Measurements from ENCODE around the gene FCRL6. TPM values are rescaled to one million over a fixed set of nuclear protein-coding genes. Genes with fewer than 3 reads are reported as not detected.

Gene FCRL6
- total and polyA plus RNA-seq, 2 of the 13 experiments (the other 11 are each of a cell fraction or from before 2014, with no cell fraction given): not detected

DNA sequence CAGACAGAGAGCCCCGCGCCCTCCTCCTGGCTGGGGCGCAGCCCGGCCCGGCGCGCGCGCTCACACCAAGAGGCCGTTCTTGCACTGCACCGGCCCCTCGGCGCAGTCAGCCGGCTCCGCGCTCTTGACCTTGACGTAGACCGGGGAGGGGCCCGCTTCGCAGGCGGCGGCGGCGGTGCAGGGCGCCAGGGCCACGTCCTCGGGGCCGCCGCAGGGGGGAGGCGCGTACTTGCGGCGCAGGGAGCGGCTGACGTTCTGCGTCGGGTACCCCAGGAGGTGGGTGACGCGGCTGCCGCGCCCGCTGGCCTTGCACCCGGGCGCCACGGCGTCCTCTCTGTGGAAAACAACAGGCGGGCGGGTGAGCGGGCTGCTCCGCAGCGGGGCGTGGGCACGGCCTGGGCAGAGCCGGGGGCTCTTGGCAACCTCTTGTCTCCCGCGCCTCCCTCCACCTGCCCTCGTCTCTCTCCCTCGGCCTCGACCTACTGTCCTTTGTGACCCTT is 52.6 kb downstream of the FCRL6 start (continued):
- TF ChIP-seq, protein P1, sequence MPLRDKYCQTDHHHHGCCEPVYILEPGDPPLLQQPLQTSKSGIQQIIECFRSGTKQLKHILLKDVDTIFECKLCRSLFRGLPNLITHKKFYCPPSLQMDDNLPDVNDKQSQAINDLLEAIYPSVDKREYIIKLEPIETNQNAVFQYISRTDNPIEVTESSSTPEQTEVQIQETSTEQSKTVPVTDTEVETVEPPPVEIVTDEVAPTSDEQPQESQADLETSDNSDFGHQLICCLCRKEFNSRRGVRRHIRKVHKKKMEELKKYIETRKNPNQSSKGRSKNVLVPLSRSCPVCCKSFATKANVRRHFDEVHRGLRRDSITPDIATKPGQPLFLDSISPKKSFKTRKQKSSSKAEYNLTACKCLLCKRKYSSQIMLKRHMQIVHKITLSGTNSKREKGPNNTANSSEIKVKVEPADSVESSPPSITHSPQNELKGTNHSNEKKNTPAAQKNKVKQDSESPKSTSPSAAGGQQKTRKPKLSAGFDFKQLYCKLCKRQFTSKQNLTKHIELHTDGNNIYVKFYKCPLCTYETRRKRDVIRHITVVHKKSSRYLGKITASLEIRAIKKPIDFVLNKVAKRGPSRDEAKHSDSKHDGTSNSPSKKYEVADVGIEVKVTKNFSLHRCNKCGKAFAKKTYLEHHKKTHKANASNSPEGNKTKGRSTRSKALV (CRISPR knock-in tag; IDR thresholded peaks at IDR 0.05): peak; percentile 80; the same call in 1 of the 2 replicates
- TF ChIP-seq MLLT10 (CRISPR knock-in tag; IDR thresholded peaks at IDR 0.05): no peak
- no peak for TF ChIP-seq SP4 (CRISPR knock-in tag; IDR thresholded peaks at IDR 0.05)
- TF ChIP-seq ZBTB14 (CRISPR knock-in tag; IDR thresholded peaks at IDR 0.05): 0 out of 2 replicates have a peak, but pooled peaks have one; percentile 21
- no peak for TF ChIP-seq FOSL1 (CRISPR knock-in tag; IDR thresholded peaks at IDR 0.05; ENCODE audit: borderline replicate concordance)
- TF ChIP-seq FOXA3 (CRISPR knock-in tag; IDR thresholded peaks at IDR 0.05): no peak

- no peak overlapping the region for H3K9ac ChIP-seq (ENCODE audit: insufficient read depth, low read depth, low read length)
- FAIRE-seq (no peak), DNase-seq (ENCODE audit: low spot score) (no peak), ATAC-seq (no peak)
- no peak overlapping the region for H3K27ac ChIP-seq (ENCODE audit: extremely low read length, insufficient read depth, low read length)
- H3K4me1 ChIP-seq (ENCODE audit: insufficient read depth, low read length): no peaks in the 10 kb centered on the region
- 84% methylated on average over 7 of the region's 34 CpGs for WGBS (ENCODE audit: low lambda C conversion rate)
- no peak overlapping the region for H3K4me2 ChIP-seq (ENCODE audit: low read depth, low read length)
- BruUV-seq (replicated peaks): no TSS peak
- no peaks in the 10 kb centered on the region for H3K9me3 ChIP-seq (ENCODE audit: low read length)
- intact Hi-C loops (cut with micrococcal nuclease; ENCODE audit: unreplicated experiment) (no loop called here), in situ Hi-C loops (cut with HindIII; ENCODE audit: extremely low pct_ligation_motif_present, low pct_unique_long_range_greater_than_20kb) (no loop called here)
- H3K36me3 ChIP-seq (replicated peaks in 1 of 2; ENCODE audit: control insufficient read depth in 1 of 2, insufficient read depth in 2 of 2, low read length in 2 of 2): no peaks in the 10 kb centered on the region
- POLR2A ChIA-PET: no interaction called here
- H4K20me1 ChIP-seq (ENCODE audit: insufficient read depth, low read length): no peaks in the 10 kb centered on the region
- peaks cover 4 to 31% of the 10 kb centered on the region in 2 experiments; a peak in 4 of 5 replicates for H3K27me3 ChIP-seq (ENCODE audit: control insufficient read depth in 1 of 2, insufficient read depth in 2 of 2, low read length in 2 of 2)
- CTCF ChIA-PET (ENCODE audit: low intra/inter-chr PET ratio, low total read pairs): no interaction called here
- TF ChIP-seq, protein P2, sequence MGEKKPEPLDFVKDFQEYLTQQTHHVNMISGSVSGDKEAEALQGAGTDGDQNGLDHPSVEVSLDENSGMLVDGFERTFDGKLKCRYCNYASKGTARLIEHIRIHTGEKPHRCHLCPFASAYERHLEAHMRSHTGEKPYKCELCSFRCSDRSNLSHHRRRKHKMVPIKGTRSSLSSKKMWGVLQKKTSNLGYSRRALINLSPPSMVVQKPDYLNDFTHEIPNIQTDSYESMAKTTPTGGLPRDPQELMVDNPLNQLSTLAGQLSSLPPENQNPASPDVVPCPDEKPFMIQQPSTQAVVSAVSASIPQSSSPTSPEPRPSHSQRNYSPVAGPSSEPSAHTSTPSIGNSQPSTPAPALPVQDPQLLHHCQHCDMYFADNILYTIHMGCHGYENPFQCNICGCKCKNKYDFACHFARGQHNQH (CRISPR knock-in tag; IDR thresholded peaks at IDR 0.05): no peak
- TF ChIP-seq POGK (CRISPR knock-in tag; conservative IDR thresholded peaks at IDR 0.05) (no peak), HOXD1 (CRISPR knock-in tag; IDR thresholded peaks at IDR 0.05) (no peak), ZNF773 (CRISPR knock-in tag; IDR thresholded peaks at IDR 0.05; ENCODE audit: borderline replicate concordance) (no peak), PITX1 (CRISPR knock-in tag; IDR thresholded peaks at IDR 0.05) (no peak), ZNF12 (CRISPR knock-in tag; IDR thresholded peaks at IDR 0.05) (no peak), ZMYM3 (CRISPR knock-in tag; IDR thresholded peaks at IDR 0.05) (no peak), ZNF451 (CRISPR knock-in tag; IDR thresholded peaks at IDR 0.05) (no peak), ZNF772 (CRISPR knock-in tag; IDR thresholded peaks at IDR 0.05) (no peak)
- H3K79me2 ChIP-seq (ENCODE audit: insufficient read depth, low read length): no peaks in the 10 kb centered on the region
- no peak overlapping the region for H3K4me3 ChIP-seq (replicated peaks in 1 of 3; ENCODE audit: insufficient read depth in 1 of 3, low read depth in 2 of 3, low read length in 3 of 3)
- H2AFZ ChIP-seq (ENCODE audit: low read length): no peak overlapping the region
Measured at GRCh38 chr1:159855709-159856108, 53.5 kb downstream of the FCRL6 start.

Measured in HepG2 (cell line).